HG03097 (cell line): ENCODE data around the gene PHIP.

Experiments
- ATAC-seq: cut with Tn5 transposase; IDR thresholded peaks from one replicate; pipeline ENCODE4 v1.9.1; 2021; ENCODE audit not compliant: unreplicated experiment, low FRiP score

The PHIP gene

GRCh38 chr6:79028641-79029314 is 49.3 kb downstream of the PHIP start:
- no peak for ATAC-seq

GRCh38 chr6:79011940-79012339 is 66.1 kb downstream of the PHIP start:
- no peak for ATAC-seq

DNA sequence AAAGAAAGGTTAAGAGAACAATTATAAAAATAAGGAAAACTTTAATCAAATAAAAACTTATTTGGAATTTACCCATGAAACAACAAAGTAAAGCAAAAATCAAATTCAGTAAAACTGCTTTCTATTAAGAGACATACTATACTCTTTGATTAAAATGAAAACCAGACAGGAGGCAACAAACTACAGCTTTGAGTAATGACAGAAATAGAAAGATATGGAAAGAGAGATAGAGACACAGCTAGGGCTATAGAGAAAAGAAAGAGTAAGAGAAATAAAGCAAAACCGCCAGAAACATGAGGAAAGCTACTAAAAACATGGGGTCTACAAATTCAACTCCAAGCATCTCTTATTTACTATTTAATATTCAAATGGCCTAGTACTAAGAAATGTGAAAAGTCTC is 67.6 kb downstream of the PHIP start:
- ATAC-seq, result no peak

- no peak for ATAC-seq
Observed at GRCh38 chr6:79009819-79010218, 68.2 kb downstream of the PHIP start.

DNA sequence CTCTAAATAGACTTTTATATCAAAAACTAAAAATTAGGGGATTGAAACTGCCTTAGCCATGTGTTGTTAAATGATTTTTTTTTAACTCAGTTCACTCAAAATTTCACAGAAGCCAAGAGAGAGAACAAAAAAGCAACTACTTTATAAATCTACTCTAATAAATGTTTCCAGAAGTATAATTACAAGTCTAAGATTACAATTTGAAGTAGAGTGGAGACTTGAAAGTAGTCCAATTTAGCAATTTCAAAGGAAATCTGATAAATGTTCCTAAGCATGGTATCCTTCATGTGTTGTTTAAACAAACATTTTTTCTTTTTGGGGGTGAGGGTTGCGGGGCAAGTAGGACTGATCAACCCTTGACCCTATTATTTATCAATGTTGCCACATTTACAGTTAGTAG is 72.6 kb downstream of the PHIP start:
- no peak for ATAC-seq

DNA sequence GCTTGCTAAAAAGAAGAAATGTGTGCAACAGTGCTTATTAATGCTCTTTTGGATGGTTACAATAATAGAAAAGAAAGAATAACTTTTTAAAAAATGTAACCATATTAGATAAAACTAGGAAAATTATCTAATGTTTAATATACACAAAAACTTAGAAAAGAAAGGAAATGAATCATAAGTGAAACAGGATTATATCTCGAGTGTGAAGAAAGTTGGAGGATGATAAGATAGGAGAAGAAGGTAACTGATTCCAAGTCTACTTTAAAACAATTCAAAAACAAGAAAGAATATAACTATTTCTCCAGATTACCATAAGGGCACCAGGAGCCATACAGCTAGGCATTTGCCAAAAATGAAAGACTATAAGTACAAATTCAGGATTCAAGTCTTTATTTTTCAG is 73.0 kb downstream of the PHIP start:
- no peak for ATAC-seq

- no peak for ATAC-seq
Observed at GRCh38 chr6:79004239-79004638, 73.8 kb downstream of the PHIP start.

GRCh38 chr6:79001415-79001814 is 76.6 kb downstream of the PHIP start:
- no peak for ATAC-seq

GRCh38 chr6:78999737-79000136 is 78.3 kb downstream of the PHIP start:
- no peak for ATAC-seq

DNA sequence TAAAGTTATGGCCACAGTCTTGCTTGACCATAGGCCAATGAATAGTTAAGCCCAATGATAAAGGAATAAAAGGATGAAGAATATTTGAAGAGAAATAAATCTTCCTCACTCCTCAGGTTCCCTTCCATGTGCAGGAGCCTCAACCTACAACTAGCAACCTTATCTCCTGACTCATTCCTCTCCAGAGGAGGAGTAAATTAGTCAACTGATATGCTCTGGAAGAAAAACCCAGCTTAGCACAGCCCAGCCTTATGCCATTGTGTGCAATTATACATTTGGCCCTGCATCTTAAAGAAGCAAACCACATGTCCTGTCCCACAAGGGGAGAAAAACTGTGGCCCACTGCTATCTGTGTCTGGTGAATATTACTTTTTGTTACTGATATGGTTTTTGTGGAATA is 82.1 kb downstream of the PHIP start:
- ATAC-seq, result no peak

DNA sequence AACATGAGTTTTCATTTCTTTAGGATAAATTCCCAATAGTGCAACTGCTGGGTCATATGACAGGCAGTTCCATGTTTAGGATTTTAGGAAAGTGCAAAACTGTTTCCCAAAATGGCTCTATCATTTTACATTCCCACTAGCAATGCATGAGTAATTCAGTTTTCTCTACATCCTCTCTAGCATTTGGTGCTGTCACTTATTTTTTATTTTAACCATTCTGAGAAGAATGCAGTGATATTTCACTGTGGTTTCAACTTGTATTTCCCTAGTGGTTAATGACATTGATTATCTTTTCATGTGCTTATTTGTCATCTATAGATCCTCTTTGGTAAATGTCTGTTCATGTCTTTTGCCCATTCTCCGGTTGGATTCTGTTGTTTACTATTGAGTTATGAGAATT is 82.7 kb downstream of the PHIP start:
- no peak for ATAC-seq

DNA sequence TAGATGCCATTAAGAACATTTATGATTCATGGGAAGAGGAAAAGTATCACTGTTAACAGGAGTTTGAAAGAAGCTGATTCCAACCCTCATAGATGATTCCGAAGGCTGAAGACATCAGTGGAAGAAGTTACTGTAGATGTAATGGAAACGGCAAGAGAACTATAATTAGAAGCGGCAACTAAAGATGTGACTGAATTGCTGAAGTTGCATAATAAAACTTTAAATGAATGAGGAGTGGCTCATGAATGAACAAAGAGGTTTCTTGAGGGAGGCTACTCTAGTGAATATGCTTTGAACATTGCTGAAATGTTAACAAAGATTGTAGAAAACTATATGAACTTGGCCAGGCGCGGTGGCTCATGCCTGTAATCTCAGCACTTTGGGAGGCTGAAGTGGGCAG is 84.1 kb downstream of the PHIP start:
- ATAC-seq, result no peak

DNA sequence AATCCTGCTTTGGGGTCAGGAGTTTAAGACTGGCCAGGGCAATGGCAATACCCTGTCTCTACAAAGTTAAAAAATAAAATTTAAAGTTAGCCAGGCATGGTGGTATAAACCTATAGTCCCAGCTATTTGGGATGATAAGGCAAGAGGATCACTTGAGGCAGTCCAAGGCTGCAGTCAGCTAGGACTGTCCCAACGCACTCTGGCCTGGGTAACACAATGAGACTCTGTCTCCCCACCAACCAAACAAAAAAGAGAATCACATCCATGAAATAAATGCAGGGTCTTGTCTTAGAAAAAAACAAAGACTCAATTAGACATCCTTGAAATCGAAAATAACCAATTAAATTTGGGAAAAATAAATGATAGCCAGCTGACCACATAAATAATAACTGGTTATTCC is 88.9 kb downstream of the PHIP start:
- ATAC-seq, result no peak

- no peak for ATAC-seq
Observed at GRCh38 chr6:78986161-78986560, 91.9 kb downstream of the PHIP start.

- ATAC-seq, result no peak
Observed at GRCh38 chr6:78984225-78984950, 93.7 kb downstream of the PHIP start.

DNA sequence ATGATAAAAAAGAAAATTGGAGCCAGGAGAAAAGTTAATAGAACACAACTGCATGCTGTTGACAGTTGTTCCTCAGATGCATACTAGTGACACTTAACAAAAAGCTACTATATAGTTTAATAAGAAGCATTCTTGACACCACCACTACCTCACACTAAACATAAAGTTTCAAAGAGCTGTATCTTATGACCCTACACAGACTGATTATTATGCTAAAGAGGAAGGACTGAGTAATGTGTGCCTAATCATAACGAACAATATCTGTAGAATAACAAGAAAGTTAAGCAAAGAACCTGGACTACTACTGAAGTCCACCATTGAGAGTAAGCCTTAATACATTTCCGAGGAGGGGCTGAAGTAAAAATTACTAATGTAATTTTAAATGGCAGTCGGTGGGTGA is 110.9 kb downstream of the PHIP start:
- ATAC-seq, result no peak

DNA sequence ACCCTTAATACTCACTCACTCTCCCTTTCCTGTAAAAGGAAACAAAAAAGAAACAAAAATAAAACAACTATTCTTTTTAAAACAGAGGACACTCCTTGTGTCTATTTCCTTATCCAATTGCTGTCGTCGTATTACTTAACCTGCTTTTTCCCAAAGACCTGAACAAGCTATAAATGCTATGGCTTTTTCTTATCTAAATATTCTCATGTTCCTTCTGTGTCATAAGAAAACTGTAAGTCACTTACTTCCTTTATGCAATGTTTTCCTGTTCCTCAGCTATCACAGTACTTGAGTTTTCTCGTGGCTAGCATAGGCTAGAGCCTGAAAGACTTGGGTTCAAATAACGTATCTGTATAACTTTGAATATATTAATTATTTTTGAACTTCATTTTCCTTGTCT is 111.5 kb downstream of the PHIP start:
- ATAC-seq, result no peak

- no peak for ATAC-seq
Observed at GRCh38 chr6:78962448-78962847, 115.6 kb downstream of the PHIP start.

DNA sequence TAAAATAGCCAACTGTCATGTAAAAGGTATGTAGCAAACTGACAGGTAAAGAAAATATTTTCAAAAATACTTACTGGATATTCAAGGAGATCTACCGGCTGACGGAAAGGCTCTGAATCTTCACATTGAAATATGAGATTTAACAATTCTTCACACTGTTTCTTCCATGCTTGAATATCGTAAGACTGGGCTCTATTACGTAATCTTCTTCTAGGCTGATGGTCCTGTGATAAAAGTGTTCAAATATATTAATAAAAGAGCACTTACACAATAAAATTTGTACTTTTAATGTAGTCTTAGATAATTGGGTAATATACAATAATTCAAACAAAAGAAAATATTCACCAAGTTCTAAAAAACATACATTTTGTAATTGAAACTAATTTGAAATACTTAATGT is 123.3 kb downstream of the PHIP start:
- no peak for ATAC-seq

DNA sequence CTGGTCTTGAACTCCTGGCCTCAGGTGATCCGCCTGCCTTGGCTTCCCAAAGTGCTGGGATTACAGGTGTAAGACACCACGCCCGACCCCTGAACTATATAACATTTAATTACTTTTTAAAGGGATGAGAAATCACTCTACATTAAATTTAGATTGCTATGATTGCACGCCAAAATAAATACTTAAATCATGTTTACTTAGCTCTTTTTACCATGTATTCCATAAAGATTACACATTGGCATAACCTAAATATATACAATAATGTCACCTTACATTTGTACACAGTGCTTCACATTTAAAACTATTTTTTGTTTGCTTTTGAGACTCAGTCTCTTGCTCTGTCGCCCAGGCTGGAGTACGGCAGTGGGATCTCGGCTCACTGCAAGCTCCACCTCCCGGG is 124.3 kb downstream of the PHIP start:
- no peak for ATAC-seq

GRCh38 chr6:78952362-78952761 is 125.7 kb downstream of the PHIP start:
- no peak for ATAC-seq

GRCh38 chr6:78948785-78949184 is 129.3 kb downstream of the PHIP start:
- ATAC-seq, result no peak
